Hippocampal formation (tissue), 2 donors: ENCODE measurements around the gene TMBIM1.
A peak's percentile ranks its signal among the peaks of the same experiment; 100 is the strongest.
"Not testable (repeated sequence)": the region's sequence is repeated elsewhere in the genome, so short reads cannot be mapped to it uniquely, and the experiment has no call there.

Experiments
- DNase-seq, 2 donors: peaks; one replicate each; lab custom pipeline; 2025; lab: John Stamatoyannopoulos, UW

Gene TMBIM1

DNA sequence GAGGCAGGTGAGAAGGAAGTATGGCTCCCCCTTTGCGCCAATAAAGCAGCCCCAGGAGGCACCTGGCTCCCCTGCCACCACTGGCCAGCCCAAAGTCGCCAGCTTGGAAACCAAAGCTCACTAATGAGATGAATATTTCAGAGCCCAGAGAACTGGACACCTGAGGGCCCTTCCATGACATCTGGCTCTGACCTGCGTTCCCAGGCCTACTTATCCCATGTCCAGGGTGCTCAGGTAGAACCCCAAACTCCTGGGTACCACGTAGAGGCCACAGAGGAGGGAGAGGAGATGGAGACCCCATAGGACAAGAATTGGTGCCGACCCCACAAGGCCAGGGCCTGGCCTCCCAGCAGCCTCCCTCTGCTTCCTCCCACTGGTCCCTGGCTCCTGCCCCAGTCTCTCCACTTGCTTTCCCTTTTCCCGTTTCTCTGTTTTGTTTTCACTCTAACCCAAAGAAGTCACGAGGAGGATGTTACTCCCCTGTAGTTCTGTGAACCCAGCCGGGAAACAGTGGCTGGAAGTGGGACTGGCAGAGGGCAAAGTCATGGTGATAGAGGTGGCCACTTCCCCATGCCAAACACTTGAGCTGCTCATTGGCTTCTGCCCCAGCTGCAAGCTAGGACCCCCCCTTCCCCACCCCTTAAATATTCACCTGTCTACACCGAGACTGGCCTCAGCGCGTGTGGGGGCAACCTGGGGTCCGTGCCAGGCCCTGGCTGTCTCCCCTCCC, 820 bp downstream of the TMBIM1 start:
- peak in 1 of 2 donors; percentile 64 for DNase-seq

DNA sequence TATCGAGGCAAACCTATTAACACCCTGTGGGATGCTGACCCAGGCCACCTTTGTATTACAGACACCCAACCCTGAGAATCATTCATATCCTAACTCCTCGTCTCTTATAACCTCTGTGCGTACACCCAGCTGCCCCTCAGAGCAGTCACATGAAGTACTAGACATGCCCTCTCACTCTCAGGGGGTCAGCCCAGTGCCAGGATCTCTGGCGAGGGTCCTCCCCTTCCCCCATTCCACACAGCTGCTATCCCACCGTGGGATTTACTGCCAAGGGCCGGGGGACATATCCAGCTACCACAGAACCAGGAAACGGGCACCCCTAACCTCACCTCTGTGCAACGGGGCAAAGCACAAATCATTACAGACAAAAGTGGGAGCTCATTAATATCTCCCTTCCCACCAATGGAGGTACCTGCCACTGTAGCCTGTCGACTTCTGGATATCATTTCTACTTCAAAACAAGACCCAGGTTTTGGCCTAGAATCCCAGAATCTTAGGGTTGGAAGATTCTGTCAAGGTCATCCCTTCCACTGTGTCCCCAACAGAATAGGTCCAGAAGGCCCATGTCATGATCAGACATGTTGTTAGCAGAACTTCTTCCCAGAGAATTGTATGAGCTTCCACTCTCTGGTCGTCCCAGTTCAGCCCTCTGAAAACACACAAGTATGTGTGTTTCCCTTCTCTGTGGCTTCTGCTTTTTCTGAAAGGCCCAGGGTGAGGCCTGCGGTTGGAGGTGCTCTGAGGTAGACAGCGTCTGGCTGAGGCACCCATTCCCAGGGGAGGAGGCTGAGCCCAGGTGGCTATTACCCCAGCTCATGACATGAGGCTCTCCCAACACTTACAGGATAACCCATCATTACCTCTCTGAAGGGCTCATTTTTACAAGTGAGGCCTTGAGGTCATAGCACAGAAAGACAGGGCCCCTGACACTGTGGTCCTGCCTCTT, 1.7 kb downstream of the TMBIM1 start:
- DNase-seq, result no peak

DNA sequence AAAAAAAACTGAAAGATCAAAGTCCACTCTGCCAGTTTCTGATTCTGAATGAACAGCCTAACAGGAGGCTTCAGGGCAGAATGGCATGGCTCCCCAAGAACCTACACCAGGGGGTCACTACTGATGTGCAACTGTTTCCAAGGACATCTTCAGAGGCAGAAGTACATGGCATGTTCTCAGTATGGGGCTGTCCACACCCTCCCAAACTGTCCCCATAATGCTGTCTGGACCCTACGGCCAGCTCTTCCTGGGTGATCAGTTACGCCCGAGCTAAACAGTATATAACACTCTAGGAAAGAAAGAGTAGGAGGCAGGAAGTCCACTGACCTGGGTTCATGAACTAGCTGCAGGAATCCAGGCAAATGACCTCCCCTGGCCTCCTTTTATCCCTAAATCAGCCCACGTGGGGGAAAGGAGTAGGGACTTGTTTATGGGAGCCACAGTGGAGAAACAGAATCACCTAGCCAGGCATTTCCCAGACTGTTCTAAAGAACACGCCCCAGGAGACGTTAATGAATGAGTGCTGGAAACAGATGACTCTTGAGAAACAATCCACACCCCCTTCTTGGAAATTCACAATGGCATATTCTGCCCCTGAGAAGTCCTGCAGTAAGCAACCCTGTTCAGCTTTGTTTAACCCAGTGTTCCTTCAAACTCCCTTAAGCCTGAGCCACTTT, 2.5 kb downstream of the TMBIM1 start:
- no peak for DNase-seq

GRCh38 chr2:218286570-218287459, 5.5 kb downstream of the TMBIM1 start:
- DNase-seq, result peak; percentile 80 to 93

DNA sequence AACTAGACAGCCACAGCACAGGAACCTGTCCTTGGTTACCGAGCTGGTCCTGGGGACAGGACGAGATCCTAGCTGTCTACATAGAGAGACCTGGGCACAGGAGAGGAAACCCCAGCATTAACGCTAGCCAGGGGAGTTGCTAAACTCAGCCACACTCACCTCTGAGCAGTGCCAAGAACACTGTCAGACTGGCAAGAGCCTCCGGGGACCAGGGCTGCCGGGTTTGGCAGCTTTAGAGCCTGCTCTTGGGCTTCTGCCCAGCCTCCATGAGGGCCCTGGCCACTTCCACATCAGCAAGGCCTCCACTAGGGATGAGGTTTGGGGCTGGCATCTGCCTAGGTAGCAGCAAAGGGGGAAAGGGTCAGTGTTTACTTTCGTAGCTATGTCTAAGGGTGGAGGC, 6.7 kb downstream of the TMBIM1 start:
- DNase-seq, result peak in 1 of 2 donors; percentile 45

- no peak for DNase-seq
Observed at GRCh38 chr2:218284106-218284811, 8.0 kb downstream of the TMBIM1 start.

- peak in 1 of 2 donors; percentile 56 for DNase-seq
Observed at GRCh38 chr2:218282173-218282991, 9.9 kb downstream of the TMBIM1 start.

DNA sequence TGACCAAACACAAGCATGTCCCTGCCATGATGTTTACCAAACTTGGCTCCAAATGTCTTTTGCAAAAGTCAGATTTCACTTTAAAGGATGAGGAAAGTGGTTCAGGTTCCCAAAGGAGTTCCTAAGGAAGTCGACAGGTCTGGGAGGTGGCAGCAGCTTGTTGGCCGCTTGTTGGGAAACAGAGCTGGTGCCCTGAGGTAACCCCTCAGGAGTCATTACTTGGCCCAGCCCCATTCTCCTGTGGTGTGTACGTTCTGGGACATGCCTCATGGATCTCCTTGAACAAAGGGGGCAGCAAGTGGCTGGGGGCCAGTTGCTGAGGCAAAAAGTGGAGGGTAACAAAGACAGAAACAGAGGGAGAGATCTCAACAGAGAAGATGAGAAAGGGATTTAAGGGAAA, 10.9 kb downstream of the TMBIM1 start:
- DNase-seq, result no peak

- no peak for DNase-seq
Observed at GRCh38 chr2:218280260-218280870, 11.9 kb downstream of the TMBIM1 start.

- no peak for DNase-seq
Observed at GRCh38 chr2:218278531-218279360, 13.6 kb downstream of the TMBIM1 start.

GRCh38 chr2:218277921-218278320, 14.4 kb downstream of the TMBIM1 start:
- DNase-seq, result no peak

DNA sequence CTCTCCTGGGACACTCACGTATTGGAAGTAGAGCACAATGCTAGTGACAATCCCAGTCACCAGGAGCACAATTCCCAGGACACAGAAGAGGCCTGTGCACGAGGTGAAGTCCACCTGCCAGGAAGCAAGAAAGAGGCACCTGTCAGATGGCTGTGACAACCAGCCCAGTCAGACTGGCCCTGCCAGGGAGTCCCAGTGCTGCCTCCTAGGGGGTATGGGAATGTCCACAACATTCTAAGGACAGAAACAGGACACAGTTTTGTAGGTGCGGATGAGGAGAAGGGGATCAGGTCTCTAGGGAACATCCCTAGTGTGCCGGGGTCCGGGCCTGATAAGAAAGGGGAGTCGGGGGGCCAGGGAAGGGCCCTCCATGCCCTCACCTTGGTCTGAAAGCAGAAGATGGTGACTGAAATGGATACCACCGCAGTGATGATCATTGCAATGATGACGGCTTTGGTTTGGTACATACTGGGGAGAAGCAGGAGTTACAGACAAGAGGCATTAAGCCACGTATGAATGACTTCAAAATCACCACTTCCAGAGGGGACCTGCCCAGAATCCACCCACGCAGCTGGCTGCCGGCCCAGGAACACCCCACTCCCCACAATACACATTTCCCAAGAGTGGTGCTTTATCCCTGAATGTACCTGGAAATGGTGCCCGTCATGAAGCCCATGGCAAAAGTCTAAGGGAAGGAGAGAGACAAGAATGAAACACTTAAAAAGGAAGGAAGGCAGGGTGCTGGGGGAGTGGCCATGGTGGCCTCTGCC, 15.1 kb downstream of the TMBIM1 start:
- no peak for DNase-seq

- no peak for DNase-seq
Observed at GRCh38 chr2:218275371-218276072, 16.8 kb downstream of the TMBIM1 start.

DNA sequence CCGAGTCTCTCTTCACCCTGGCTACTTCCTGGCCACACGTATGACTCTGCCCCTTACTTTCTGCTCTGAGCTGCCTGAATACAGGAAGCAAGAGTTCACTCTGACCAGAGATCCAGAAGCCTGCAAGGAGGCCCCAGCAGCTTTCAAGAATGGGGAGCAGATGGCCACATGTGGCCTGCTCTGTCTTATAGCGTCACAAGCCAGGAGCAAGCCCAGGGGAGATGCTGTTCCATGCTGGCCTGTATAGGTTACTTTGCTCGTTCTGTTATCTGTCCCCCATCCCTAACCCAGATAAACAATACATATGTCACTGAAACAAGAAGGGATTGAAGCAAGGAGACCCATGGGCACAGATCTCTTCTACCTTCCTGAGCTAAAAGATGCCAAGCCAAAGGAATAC, 17.7 kb downstream of the TMBIM1 start:
- no peak for DNase-seq

GRCh38 chr2:218273908-218274249, 18.4 kb downstream of the TMBIM1 start:
- no peak for DNase-seq

- DNase-seq, result not testable (repeated sequence)
Observed at GRCh38 chr2:218273214-218273907, 18.9 kb downstream of the TMBIM1 start.
